ENCODE results near the gene COA8.

COA8 gene

DNA sequence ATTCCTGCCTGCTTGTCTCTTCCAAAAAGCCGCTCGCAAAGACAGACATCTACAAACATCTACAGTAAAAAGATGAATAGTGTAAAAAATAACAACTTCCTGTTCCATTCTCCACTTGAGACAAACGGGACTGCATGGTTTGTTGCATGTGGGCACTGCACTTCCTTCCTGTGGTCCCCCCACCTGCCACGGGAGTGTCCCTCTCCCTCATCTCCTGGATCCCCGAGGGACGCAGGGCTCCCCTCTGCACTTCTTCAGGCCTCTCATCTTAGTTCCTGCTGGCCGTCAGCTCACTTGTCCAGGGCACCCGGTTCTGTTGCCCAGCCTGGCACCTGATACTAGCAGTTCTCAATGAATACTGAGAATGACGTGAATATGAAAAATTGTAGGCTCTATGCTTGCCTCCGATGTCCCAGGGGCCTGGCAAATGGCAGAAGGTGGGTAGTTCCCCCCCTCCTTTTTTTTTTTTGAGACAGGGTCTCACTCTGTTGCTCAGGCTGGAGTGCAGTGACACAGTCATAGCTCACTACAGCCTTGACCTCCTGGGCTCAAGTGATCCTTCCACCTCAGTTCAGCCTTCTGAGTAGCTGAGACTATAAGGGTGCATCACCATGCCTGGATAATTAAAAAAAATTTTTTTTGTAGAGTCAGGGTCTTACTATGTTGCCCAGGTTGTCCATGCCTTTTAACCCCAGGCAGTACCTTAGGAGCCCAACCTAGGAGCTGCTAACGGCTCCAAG lies 62.8 kb downstream of the COA8 start:
- no peak for FAIRE-seq

GRCh38 chr14:103626146-103626850 lies 63.5 kb downstream of the COA8 start:
- FAIRE-seq: no peak

GRCh38 chr14:103627073-103628025 lies 64.6 kb downstream of the COA8 start:
- FAIRE-seq: no peak

GRCh38 chr14:103628221-103628683 lies 65.5 kb downstream of the COA8 start:
- no peak for FAIRE-seq

GRCh38 chr14:103628684-103629502 lies 66.1 kb downstream of the COA8 start, which contains the start of gene KLC1:
KLC1 (plus strand) TSS chr14:103629211; CDS start chr14:103654565, 25,354 bp downstream.
- FAIRE-seq: no peak

- FAIRE-seq: no peak
These were observed 66.9 kb downstream of the COA8 start for GRCh38 chr14:103629503-103630121.

DNA sequence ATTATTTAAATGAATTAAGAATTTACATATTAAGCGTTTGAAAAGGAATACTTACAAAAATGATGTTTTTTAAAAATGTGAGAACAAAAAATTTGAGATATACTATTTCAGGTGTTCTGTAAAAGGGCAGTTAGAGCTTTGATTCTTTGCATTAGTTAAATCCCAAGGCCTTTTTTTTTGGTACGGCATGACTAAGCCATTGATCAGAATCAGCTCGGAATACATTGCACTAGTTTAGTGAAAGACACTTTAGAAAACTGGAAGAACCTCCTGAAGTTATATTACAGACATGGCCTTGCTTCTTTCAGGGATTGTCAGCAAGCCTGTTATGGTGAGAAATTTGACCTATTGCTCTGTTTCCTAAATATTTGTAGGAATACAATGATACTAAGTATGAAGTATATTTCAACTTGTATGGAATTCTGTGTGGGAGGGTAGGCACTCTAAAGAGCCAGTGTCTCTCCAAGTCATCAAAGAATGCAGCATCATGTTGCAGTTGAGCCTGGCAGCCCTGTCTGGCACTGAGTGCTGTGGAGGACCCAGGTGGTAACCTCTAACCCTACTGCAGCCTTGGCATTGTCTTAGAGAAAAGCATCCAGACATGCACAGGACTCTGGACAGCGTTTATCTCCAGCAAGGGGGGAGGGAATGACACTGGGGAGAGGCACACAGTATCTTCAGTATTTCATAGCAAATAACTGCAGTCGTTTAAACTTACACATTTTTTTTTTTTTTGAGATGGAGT lies 67.8 kb downstream of the COA8 start:
- no peak for FAIRE-seq

- FAIRE-seq: no peak
These were observed 70.6 kb downstream of the COA8 start for GRCh38 chr14:103633391-103633790.

DNA sequence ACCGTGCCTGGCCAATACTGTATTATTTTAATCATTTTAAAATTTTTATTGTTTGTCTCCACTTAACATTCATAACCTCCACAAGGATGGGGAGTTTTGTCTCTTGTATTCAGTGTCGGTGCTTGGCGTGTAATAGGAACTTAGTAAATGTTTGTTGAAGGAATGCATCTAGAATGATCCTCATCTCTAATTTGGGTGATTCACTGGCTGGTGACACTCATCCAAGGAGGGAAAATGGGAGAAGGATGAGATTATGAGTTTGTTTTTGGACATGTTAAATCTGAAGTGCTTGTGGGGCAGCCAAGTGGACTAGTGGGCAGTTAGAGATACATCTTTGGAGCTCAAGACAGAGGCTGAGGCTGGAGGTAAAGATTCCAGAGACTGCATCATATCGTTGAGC lies 71.4 kb downstream of the COA8 start:
- FAIRE-seq: no peak

DNA sequence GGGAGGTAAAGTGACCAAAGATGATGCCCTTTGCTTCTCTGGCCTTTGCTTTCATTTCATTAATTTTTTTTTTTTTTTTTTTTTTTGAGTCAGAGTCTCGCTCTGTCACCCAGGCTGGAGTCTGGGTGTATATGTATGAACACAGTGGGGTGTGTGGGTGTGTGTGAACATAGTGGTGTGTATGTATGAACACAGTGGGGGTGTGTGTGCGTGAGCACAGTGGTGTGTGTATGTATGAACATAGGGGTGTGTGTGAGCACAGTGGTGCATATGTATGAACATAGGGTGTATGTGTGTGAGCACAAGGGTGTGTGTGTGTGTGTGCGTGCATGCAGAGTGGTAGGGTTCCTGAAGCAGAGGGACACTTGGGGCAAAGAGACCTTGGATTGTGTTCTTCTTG lies 75.8 kb downstream of the COA8 start:
- no peak for FAIRE-seq
